GM18907 (cell line): ENCODE data around the gene ENKUR.
"Not testable (repeated sequence)": the region's sequence is repeated elsewhere in the genome, so short reads cannot be mapped to it uniquely, and the experiment has no call there.

Experiments used
- ATAC-seq: cut with Tn5 transposase; IDR thresholded peaks from one replicate; pipeline ENCODE4 v1.9.1; 2021; ENCODE audit warnings: mild to moderate bottlenecking, moderate library complexity; ENCODE audit not compliant: unreplicated experiment

Gene ENKUR

DNA sequence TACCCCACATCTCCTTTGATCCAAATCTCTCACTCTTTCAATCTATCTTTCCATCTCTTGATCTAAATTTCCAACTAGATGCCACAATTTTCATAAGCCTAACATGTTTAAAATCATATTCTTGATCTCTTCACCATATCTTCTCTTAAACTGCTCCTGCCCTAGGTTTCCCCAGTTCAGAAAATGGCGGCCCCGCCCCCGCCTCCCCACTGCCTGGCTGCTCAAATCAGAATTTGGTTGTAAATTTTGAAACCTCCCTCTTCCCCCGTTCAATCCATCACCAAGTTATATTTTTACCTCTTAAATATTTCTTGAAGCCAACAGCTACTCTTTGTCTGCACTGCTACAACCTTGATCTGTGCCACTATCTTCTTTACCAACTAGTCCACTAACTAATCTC, 36.3 kb downstream of the ENKUR start:
- ATAC-seq = no peak

DNA sequence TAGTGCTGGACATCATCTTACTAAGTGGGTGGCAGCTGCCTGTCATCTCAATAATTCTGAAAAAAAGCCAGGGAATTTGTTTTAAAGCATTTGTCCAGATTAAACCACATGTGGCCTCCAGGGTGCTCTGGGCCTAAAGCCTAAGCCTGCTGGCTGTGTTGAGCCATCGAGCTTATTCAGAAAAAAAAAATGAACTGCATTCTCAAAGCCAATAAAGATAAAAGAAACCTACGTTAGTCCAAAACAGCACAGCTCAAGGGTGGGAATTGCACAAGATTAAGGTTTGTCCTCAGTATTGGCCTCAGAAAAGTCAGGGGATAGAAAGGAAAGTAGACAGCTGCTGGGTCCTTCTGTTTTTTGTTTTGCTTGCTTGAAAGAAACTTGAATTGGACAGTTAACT, 41.0 kb downstream of the ENKUR start:
- no peak for ATAC-seq

DNA sequence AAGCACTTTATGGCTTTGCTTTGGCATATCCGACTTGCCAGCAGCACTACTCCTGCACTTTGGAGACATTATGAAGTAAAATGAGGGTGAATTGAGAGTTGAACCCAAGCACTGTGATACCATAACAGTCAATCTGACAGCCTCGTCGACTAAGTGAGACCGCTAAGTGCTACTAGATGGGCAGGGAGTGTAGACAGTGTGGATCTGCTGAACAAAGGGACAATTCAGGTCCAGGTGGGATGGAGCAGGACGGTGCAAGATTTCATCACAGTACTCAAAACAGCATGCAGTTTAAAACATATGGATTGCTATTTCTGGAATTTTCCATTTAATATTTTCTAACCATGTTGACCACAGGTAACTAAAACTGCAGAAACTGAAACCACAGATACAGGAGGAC, 42.8 kb downstream of the ENKUR start:
- ATAC-seq = no peak

DNA sequence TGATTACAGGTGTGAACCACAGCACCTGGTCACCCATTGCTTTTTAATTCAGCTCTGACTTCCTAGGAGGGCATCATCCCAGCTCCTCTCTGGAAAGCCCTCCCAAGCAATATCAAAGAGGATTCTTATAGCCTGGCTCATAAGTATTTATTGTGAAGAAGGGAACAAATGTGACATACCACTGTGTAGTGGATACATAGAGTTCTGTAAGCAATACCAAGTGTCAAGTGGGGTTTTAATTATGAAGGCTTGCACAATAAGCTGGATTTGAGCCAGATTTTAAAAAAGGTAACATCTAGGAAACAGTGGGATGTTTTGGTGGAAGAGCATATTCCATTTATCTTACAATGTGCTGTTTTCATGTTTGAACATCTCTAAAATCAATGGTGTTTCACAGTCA, 44.6 kb downstream of the ENKUR start:
- ATAC-seq = no peak

DNA sequence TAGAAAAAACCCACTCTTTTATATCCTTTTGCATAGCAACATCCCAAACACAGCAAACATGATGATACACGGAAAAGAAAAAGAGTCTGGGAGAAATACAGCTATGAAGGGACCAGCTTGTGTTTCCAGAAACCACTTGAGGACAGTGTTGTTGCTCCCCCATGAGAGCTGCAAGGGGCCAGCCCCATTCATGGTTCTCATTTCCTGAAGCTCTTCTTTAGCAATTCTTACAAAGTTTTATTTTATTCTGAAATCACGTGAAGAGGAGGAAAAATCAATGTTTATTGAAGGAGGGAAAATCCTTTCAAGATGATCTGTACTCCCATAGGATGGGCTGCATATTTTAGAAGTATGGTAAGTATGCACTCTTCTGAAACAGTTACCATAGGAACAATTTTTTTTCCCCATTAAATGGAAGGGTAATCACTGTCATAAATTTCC, 46.1 kb downstream of the ENKUR start:
- ATAC-seq = no peak

DNA sequence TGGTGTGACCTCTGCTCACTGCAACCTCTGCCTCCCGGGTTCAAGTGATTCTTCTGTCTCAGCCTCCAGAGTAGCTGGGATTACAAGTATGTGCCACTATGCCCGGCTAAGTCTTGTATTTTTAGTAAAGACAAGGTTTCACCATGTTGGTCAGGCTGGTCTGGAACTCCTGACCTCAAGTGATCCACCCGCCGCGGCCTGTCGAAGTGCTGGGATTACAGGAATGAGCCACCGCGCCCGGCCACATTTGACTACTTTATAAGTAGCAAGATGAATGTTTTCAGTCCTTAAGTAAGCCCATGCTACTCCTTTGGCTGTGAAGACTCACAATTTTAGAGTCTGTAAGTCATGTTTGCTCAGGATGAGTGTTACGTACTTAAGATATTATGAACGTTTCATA, 47.0 kb downstream of the ENKUR start:
- not testable (repeated sequence) for ATAC-seq

DNA sequence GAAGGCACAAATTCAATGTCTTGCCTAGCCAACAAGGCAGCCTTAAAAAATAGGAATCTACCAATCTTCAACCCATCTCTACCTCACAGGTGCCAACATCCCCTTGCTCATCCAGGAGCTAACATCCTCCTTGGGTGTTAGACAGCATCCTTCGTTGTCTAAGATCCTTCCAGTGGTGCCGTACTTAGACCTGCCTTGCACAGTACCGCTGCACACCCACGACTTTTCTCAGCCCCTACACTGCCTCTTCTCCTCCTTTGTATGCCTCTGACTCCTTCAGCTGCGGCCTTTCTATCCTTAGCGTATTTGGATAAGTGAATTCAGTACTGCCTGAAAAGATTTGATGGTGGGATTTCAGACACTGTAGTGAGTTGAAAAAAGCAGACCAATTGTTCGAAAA, 47.6 kb downstream of the ENKUR start:
- no peak for ATAC-seq

DNA sequence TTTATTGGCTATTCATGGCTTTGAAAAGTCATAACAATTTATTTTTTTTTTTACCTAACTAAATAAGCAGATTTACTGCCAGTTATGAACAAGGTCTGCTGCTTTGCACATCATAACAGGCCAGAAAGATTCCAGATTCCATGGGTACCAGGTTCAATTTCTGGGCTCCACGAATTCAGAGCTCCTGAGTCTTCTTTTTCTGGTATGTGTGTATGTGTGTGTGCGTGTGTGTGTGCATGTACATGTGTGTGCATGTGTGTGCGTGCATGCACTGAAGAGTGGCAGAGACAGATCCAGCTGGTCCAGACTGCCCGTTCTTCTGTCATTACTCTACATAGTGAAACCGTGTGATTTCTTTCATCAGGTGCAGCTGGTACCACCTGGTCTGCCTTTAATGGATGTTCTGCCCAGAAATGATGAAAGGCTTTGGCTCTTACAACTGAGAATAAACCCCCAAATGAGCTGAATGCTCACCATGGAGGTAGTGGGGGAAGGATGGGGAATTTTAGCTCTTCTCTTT, 48.9 kb downstream of the ENKUR start:
- no peak for ATAC-seq

DNA sequence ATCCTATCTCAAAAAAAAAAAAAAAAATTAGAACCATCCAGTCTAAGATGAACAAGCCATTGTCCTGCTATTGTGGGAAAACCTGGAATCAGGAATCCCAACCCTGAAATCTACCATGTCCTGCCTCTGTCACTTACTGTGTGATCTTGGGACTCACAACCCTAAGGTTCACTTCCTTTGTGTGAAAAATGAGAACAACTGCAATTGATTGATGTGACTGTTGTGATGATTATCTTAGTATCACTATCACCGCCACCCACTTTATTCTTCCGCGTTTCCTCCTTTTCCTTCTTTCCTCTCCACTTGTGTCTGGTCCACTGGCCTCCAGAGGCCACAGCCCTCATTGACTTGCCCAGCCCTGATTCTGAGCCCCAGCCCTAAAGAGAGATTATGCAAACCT, 50.9 kb downstream of the ENKUR start:
- ATAC-seq = no peak

DNA sequence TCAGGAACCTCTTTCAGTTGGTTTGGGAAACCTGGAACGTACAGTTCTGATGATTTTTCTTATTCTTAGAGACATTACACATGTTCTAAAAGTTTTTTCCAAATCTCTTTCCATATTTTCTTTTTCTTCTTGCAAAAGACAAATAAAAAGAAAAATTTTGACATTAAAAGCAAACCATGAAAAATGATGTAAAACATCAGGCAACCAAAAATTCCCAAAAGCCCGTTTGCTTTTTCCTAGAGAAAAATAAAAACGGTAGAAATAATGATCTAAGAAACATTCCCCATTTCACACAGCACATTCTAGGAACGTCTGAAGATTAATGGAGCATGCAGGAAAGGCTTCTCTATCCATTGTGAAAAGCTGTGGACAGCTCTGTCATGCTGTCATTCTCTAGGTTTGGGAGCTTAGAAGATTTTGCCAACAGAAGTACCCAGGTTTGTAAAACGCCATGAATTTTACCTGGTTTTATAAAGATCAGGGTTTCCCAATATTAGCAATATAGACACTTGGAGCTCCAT, 52.4 kb downstream of the ENKUR start:
- ATAC-seq = no peak

DNA sequence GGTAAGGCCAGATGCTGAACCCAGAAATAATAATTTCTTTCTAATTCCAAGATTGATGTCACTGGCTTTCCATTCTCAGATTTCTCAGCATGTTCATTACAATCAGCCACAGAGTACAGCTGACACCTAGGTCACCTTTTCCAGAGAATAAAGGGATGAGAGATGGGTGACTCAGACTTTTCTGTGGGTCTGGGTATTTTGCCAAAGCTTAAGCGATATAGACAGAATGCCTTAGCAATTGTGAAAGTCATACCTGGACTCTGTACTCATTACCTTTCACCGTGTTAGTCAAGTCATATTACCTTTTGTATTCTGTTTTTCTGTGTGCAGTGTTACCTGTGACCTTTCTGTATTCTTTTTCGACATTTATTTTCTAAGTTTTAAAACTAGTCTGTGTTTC, 53.0 kb downstream of the ENKUR start:
- no peak for ATAC-seq

DNA sequence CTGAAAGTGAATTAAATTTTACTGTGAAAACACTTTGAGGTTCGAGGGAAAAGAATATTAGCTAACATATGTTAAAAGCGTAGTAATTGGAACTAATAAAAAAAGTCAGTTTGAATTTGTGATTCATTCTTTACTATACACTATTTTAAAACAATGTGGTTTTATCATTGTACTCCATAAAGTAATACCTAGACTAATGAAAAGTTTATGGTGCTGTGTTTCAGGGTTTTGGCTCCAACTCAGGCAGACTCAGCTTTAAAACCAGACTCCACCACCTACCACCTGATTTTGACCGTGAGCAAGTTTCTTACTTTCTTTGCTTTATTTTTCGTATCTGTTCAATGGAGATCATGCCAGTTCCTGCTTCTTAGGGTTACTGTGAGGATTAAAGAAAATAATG, 54.4 kb downstream of the ENKUR start:
- no peak for ATAC-seq

DNA sequence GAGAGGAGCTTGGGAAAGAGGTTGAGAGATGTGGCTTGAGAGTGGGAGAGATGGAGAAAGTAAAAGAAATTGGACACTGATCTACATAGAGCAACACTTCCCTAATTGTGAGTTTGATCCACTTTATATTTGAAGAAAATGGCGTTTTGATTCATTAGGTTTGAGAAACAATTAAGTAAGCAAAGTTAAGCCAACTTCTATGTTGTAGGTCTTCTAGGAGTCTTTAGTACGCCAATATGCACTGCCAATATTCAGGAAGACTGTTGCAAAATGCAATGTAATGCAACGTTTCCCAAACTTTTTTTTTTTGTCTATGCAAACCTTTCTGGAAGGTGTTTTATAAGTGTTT, 56.6 kb downstream of the ENKUR start:
- ATAC-seq = no peak

DNA sequence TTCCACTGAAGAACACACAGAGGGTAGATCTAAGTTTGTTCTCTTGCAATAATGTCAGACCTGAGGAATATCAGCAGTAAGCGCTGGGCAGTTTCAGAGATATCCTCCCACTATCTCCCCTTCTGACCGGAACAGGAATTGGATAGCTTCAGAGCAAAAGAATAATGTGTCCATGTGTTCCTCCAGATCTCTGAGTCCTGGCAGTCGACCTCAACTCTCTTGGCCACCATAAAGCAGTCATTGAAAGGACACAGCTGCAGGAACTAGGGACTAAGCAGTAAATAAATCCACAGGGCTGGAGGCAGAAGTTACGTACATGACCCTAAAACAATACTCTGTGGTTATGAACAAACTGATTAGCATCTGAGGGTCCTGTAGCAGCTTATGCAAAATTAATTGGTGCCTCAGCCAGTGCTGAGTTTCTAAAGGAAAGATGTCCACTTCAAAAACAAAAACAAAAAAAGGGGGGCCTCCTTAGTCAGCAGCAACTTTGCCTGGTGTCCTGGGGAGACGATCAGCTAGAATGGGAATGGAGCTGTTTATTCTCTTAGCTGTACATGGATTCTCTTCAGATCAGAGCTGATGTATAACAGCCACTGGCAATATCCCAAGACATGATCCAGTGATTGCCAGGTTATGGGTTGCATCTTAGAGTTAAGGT, 57.1 kb downstream of the ENKUR start:
- no peak for ATAC-seq

DNA sequence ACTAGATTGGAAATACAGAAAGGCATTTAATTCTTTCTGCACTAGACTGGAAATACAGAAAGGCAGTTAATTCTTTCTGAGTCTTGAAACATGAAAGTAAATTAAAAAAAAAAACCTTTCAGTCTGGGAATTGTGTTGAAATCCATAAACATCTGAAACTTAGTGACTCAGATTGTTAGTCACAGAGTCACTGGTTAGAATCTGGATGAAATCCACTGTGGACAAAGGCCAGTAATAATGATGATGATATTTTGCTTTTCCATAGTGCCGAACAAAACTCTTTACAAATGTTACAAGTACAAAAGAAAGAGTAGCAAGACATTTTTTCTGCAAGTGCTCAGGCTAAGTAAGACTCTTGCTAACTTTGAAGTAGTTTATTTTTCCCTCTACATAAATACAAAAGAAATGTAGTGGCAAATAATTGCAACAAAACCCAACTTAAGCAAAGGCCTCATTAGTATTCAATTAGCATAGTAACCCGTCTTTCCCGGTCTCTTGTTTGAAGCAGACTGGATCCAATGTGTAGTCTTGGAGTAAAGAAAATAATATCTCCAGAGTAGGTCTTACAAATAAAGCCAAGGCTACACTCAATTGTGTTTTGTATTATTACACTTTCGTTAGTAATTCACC, 57.8 kb downstream of the ENKUR start:
- ATAC-seq = no peak

DNA sequence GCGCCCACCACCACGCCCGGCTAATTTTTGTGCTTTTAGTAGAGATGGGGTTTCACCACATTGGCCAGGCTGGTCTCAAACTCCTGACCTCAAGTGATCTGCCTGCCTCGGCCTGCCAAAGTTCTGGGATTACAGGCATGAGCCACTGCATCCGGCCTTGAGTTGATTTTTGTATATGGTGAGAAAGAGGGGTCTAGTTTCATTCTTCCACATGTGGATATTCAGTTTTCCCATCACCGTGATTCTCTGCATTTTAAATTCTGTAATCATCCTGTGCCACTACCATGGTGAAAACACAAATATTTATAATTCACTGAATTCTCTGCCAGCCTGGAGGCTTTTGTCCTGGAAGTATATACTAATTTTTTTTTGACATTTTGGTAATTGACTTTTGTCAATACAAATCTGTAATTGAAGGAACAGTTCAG, 58.3 kb downstream of the ENKUR start:
- not testable (repeated sequence) for ATAC-seq

DNA sequence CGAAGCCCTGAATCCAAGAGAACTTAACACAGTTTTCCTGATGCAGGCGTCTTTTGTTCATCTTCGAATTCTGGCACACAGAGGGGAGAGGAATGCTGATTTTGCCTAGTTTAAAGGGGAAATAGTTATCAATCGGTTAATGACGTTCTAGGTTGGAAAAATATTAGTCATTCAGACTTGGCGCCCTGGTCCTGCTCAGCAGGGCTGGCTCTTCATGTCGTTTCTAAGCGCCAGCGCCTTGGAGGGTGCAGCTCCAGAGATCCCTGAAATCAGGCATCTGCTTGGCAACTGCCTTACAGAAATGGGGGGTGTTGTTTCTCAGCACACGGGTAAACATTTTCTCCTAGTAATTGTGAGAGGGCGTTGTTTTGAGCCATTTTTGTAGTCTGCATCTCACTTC, 62.3 kb downstream of the ENKUR start:
- no peak for ATAC-seq

DNA sequence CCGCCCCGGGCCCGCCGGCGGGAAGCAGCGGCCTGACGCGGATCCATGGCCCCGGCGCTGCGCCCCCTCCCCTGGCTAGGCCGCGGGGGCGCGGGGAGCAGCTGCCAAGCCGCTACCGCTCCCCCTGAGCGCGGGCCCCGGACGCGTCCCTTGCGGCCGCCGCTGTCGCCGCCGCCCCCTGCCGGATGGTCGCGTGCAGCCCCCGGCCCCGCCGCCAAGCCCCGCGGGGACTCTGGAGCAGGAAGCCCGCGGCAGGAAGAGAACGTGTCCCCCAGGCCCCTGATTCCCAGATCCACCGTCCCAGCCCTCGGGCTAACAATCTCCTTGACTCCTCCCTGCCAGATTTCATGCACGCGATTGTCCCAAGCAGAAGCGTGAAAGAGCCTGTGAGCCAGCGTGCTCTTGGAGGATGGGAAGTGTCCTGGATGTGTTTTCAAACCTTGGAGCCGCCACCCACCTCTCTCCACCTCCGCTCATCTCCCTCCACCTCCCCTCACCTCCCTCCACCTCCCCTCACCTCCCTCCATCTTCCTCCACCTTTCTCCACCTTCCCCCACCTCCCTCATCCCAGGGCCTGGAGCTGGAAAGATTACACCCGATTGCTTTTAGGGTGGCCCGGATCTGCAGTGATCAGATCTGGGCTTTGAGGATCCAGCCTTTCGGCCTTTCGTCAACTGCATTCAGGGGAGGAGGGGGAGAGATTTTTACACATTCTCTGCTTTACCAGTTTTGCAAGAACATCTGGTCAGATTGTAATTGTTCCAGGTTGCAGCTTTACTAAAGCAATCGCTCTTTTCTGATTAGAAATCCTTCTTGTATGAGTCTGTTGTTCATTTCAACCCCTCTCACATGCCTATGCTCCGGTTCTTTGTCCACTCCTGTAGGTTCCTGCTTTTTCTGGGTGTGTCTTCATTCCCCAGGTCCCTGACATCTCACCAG, 63.0 kb downstream of the ENKUR start:
- peak; percentile 81 for ATAC-seq

DNA sequence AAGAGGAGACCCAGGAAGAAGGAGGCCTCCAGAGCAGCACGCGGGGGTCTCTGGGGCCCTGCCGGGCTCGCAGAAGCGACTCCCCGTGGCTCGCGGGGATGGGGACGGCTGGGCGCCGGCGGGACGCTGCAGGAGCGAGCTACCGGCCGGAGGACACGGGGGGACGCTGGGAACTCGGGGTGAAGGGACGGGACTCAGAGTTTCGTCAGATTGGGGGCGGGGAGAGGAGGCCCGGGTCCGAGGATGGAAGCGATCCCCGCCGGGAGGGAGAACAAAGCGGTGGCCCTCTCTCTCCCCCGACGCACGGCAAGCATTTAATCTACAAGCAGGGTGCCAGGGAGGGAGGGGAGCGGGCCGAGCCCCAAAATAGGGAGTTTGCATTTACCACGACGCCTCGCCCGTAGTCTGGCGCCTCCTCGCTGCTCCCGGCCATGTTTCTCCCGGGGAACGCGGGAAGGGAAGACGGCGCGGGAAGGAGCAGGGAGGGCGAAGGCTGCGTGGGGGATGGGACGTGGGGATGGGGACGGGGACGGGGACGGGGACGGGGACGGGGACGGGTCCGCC, 63.7 kb downstream of the ENKUR start, which contains the start of gene PRTFDC1:
TSS of gene PRTFDC1 (minus strand) at position 464 of the 564 bp plus-strand sequence. CDS start at position 433, 31 bp downstream.
- peak; percentile 42 for ATAC-seq

DNA sequence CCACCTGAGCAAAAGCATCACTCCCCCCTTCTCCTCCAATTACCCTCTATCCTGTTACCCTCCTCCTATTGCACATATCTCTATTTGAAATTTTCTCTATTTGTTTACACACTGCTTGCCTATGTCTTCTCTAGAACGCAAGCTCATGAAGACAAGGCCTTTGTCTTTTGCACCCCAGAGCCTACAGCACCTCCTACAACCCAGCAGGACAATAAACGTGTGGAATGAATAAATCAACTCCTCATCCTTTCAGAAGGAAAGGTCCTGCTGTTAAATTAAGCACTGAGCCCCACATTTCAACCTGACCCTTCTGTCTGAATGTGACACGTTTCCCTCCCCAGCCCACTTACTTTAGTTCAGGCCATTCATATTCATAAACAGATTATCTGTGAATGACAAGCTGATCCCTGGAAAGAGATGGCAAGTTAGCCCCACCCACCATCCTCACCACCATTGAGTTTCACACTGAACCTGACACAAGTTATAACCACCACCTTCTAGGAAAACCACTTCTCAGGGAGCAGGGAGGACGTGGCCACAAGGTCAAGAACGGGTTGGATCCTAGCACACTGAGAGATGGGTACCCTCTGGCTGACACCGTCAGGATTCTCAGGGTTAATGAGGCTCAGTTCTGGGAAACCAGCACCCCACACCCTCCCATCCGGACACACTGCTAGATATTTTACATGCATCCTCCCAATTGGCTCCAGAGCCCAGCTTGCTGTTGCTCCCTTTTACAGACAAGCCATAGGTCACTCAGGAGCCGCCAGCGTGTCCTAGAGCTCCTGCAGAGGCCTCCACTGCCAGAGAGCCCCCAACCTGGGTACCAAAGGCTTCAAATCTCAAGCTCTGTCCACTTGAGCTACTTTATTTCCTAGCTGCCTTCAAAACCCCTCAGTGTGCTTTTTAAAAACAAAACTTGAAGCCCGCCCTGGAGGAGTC, 64.5 kb downstream of the ENKUR start:
- ATAC-seq = peak; percentile 24
